CD8-positive, alpha-beta memory T cell (primary cell): Measurements from ENCODE around the gene SH3TC2. TPM values are rescaled to one million over a fixed set of nuclear protein-coding genes. Genes with fewer than 3 reads are reported as not detected.

Experiments
- CTCF ChIA-PET: fragments of 350-600 bp; sonication (Branson Sonifier 250); formaldehyde crosslinking; loops from one replicate; lab custom pipeline; 2021; ENCODE audit warnings: antibody characterized with exemption; lab: Charles Lee
- POLR2A ChIA-PET: fragments of 350-600 bp; sonication (Branson Sonifier 250); formaldehyde crosslinking; loops from one replicate; lab custom pipeline; 2021; ENCODE audit warnings: antibody characterized with exemption; lab: Charles Lee
- DNase-seq, 5 donors: peaks; one replicate each; pipeline versions ENCODE4 v3.0.0 to v3.0.0-alpha.2; 2020 to 2022; ENCODE audit warnings: mixed read lengths in 1 of 5
- H3K27ac ChIP-seq: one replicate; pipeline ENCODE4 v1.7.0; 2013; ENCODE audit warnings: low read depth, mild to moderate bottlenecking, low read length, moderate library complexity
- H3K27me3 ChIP-seq: 2 replicates; pipeline ENCODE4 v1.7.0; 2013; ENCODE audit warnings: low read length, mild to moderate bottlenecking; ENCODE audit not compliant: insufficient read depth, poor library complexity, severe bottlenecking
- H3K36me3 ChIP-seq: 2 replicates; pipeline ENCODE4 v1.7.0; 2013; ENCODE audit warnings: mild to moderate bottlenecking, low read length, moderate library complexity; ENCODE audit not compliant: insufficient read depth
- H3K4me1 ChIP-seq: 2 replicates; pipeline ENCODE4 v1.7.0; 2013; ENCODE audit warnings: mild to moderate bottlenecking, low read length, moderate library complexity; ENCODE audit not compliant: insufficient read depth
- H3K4me3 ChIP-seq: 2 replicates; pipeline ENCODE4 v1.7.0; 2013; ENCODE audit warnings: mild to moderate bottlenecking, low read length
- H3K9me3 ChIP-seq: 2 replicates; pipeline ENCODE4 v1.7.0; 2013; ENCODE audit warnings: mild to moderate bottlenecking, low read length
- H3K27ac Mint-ChIP-seq, 8 donors: one replicate each; pipeline ENCODE4 v1.8.0; 2020 to 2021; ENCODE audit warnings: mixed read lengths in 8 of 8, mild to moderate bottlenecking in 6 of 8, inconsistent platforms in 3 of 8, moderate library complexity in 3 of 8
- H3K27me3 Mint-ChIP-seq, 2 donors: one replicate each; pipeline ENCODE4 v1.8.0; 2020 to 2021; ENCODE audit warnings: mixed read lengths in 2 of 2, mild to moderate bottlenecking in 1 of 2, moderate library complexity in 1 of 2
- H3K36me3 Mint-ChIP-seq, 3 donors: one replicate each; pipeline ENCODE4 v1.8.0; 2020 to 2021; ENCODE audit warnings: mixed read lengths in 3 of 3, inconsistent platforms in 1 of 3, mild to moderate bottlenecking in 1 of 3
- H3K4me1 Mint-ChIP-seq, 3 donors: one replicate each; pipeline ENCODE4 v1.8.0; 2020 to 2021; ENCODE audit warnings: mixed read lengths in 3 of 3, inconsistent platforms in 1 of 3, mild to moderate bottlenecking in 1 of 3
- H3K4me3 Mint-ChIP-seq, 7 donors: one replicate each; pipeline ENCODE4 v1.8.0; 2020 to 2021; ENCODE audit warnings: mixed read lengths in 7 of 7, mild to moderate bottlenecking in 6 of 7, moderate library complexity in 4 of 7, inconsistent platforms in 2 of 7
- H3K9me3 Mint-ChIP-seq, 5 donors: one replicate each; pipeline ENCODE4 v1.8.0; 2020 to 2022; ENCODE audit warnings: mixed read lengths in 5 of 5, mild to moderate bottlenecking in 3 of 5, moderate library complexity in 2 of 5, inconsistent platforms in 1 of 5
- polyA plus RNA-seq: library from polyadenylated mRNA; unstranded; fragments of 300-500 nt; fragmentation: Illumina TruSeq; gene quantifications from one replicate; pipeline ENCODE4 v1.2.3, GENCODE V29; 2021
- total RNA-seq, 2 experiments: library from RNA; stranded (reverse); gene quantifications; one replicate each; pipeline ENCODE4 v1.2.3, GENCODE V29; 2021

Gene SH3TC2
- total and polyA plus RNA-seq, 3 experiments from 2014 or later: not detected

DNA sequence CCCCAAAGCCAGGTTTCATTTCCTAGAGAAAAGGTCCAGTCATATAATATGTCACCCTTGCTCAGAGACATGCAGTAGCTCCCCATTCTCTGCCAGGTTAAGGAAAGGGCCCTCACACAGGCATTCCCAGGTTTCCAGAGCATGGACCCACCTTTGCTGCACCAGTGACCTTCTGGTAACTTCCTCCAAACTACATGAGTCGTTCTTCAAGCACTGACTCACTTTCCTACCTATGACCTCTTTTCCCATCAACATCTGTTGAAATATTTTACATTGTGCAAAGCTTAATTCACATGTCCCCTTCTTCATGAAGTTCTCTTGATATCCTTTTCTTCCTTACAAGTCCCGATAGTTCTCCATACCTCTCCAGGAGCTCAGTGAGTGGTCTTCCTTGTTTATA is 25.9 kb downstream of the SH3TC2 start:
- Histone ChIP-seq H3K27me3 (no peaks in the 10 kb centered on the region), H3K4me1 (no peaks in the 10 kb centered on the region), H3K27ac (no peak overlapping the region), H3K9me3 (no peaks in the 10 kb centered on the region), H3K36me3 (no peaks in the 10 kb centered on the region), H3K4me3 (no peak overlapping the region)
- no peak for DNase-seq
- CTCF ChIA-PET: interaction anchor here (1.5 to 14.1 kb wide), 3 partner anchors 12 to 303 kb away, joined by 3 to 249 read pairs (median 6); no protein-coding TSS in a partner anchor
- H3K4me3 Mint-ChIP-seq: peak overlapping the region in 1 of 7 donors; percentile 73
- peaks cover 0 to 9% of the 10 kb centered on the region in 2 donors for H3K27me3 Mint-ChIP-seq
- H3K4me1 Mint-ChIP-seq: peaks cover 4 to 25% (median 4%) of the 10 kb centered on the region in 3 donors
- POLR2A ChIA-PET: no interaction called here
- no peaks in the 10 kb centered on the region for H3K9me3 Mint-ChIP-seq
- peak overlapping the region in 1 of 8 donors; percentile 80 for H3K27ac Mint-ChIP-seq
- H3K36me3 Mint-ChIP-seq: no peaks in the 10 kb centered on the region

DNA sequence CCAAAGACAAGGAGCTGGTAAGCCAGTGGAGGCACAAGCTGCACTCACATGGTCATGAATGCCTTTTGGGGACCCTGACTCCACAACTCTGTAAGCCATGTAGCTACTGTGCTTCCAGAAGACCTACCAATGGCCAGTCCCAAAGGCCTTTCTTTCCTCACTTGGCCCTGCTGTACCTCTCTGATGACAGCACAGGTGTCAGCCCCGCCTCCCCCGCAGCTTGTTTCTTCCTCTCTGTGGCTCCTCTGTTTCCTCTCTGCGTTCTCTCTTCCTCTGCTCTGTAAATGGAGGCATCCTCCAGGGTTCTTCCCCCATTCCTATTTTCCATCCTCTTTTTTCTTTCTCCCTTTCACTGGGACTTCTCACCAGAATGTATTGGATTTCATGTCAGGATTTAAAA is 26.7 kb downstream of the SH3TC2 start:
- DNase-seq: no peak
- CTCF ChIA-PET: interaction anchor here (1.2 to 14.1 kb wide), 12 partner anchors 10 to 593 kb away, joined by 3 to 249 read pairs (median 4); no protein-coding TSS in a partner anchor
- H3K36me3 Mint-ChIP-seq: no peaks in the 10 kb centered on the region

GRCh38 chr5:149035372-149035790 is 27.5 kb downstream of the SH3TC2 start:
- CTCF ChIA-PET: interaction anchor here (0.6 to 14.1 kb wide), 27 partner anchors 9 to 592 kb away, joined by 3 to 249 read pairs (median 4); no protein-coding TSS in a partner anchor
- no peaks in the 10 kb centered on the region for H3K36me3 ChIP-seq
- peaks cover 4 to 25% (median 6%) of the 10 kb centered on the region in 3 donors for H3K4me1 Mint-ChIP-seq
- no peaks in the 10 kb centered on the region for H3K36me3 Mint-ChIP-seq
- H3K27ac Mint-ChIP-seq: no peak overlapping the region
- no peaks in the 10 kb centered on the region for H3K9me3 ChIP-seq
- H3K27me3 ChIP-seq: no peaks in the 10 kb centered on the region
- DNase-seq: peak; percentile 33 to 77 (median 49)
- peaks cover 2 to 11% of the 10 kb centered on the region in 2 donors for H3K27me3 Mint-ChIP-seq
- peak overlapping the region in 1 of 7 donors; percentile 42 for H3K4me3 Mint-ChIP-seq
- H3K4me3 ChIP-seq: no peak overlapping the region
- H3K27ac ChIP-seq: no peak overlapping the region
- POLR2A ChIA-PET: no interaction called here
- no peaks in the 10 kb centered on the region for H3K4me1 ChIP-seq
- no peaks in the 10 kb centered on the region for H3K9me3 Mint-ChIP-seq

More for the DNA sequence above, 26.7 kb downstream of the SH3TC2 start:
- Histone ChIP-seq H3K4me3 (no peak overlapping the region), H3K27me3 (no peaks in the 10 kb centered on the region), H3K36me3 (no peaks in the 10 kb centered on the region), H3K4me1 (no peaks in the 10 kb centered on the region), H3K27ac (no peak overlapping the region), H3K9me3 (no peaks in the 10 kb centered on the region)
- Mint-ChIP-seq H3K4me3 (peak overlapping the region in 1 of 7 donors; percentile 54), H3K9me3 (no peaks in the 10 kb centered on the region), H3K27ac (peak overlapping the region in 2 of 8 donors; percentile 11 to 51), H3K4me1 (peaks cover 4 to 25% (median 4%) of the 10 kb centered on the region in 3 donors), H3K27me3 (peaks cover 0 to 9% of the 10 kb centered on the region in 2 donors)
- POLR2A ChIA-PET: no interaction called here

DNA sequence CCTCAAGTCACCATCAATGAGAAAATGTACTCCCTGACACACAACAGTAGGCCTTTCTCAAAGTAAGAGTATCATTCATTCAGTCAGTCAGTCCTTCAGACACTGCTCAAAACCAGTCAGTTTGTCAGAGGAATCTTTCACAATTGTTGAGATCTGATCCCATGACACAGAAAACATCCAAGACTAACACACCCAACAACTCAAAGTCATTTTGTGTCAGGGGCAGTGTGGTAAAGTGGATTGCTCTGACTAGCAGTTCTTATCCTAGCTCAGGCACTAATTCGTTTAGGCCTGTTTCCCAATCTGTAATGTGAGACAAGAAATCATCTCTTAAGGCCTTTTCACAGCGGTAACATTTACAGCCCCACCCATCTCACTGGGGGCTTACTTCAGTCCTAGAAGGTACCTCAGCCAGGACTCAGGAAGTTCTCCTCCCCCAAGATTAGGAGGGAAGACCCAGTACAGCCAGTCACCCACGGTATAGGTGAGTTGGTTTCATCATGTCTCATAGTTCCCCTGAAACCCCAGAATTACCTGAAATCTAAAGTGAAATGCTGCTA is 31.9 kb downstream of the SH3TC2 start:
- CTCF ChIA-PET: interaction anchor here (14.1 kb wide), 1 partner anchor 297 kb away, joined by 249 read pairs; no protein-coding TSS in a partner anchor
- no peaks in the 10 kb centered on the region for H3K4me1 ChIP-seq
- POLR2A ChIA-PET: no interaction called here
- H3K36me3 ChIP-seq: no peaks in the 10 kb centered on the region
- H3K4me3 ChIP-seq: no peak overlapping the region
- H3K9me3 ChIP-seq: no peaks in the 10 kb centered on the region
- Mint-ChIP-seq H3K27ac (no peak overlapping the region), H3K36me3 (no peaks in the 10 kb centered on the region), H3K4me3 (no peak overlapping the region), H3K9me3 (no peaks in the 10 kb centered on the region), H3K27me3 (peaks cover 2 to 7% of the 10 kb centered on the region in 2 donors), H3K4me1 (peaks cover 0 to 7% (median 4%) of the 10 kb centered on the region in 3 donors)
- no peak for DNase-seq
- H3K27ac ChIP-seq: no peak overlapping the region
- H3K27me3 ChIP-seq: no peaks in the 10 kb centered on the region

GRCh38 chr5:149030392-149030791 is 32.5 kb downstream of the SH3TC2 start:
- no peaks in the 10 kb centered on the region for H3K36me3 Mint-ChIP-seq
- Histone ChIP-seq H3K27me3 (no peaks in the 10 kb centered on the region), H3K9me3 (no peaks in the 10 kb centered on the region), H3K4me1 (no peaks in the 10 kb centered on the region), H3K36me3 (no peaks in the 10 kb centered on the region), H3K27ac (no peak overlapping the region), H3K4me3 (no peak overlapping the region)
- H3K9me3 Mint-ChIP-seq: no peaks in the 10 kb centered on the region
- H3K4me1 Mint-ChIP-seq: peaks cover 0 to 5% (median 3%) of the 10 kb centered on the region in 3 donors
- POLR2A ChIA-PET: no interaction called here
- peak overlapping the region in 2 of 8 donors; percentile 13 to 54 for H3K27ac Mint-ChIP-seq
- peaks cover 2 to 6% of the 10 kb centered on the region in 2 donors for H3K27me3 Mint-ChIP-seq
- H3K4me3 Mint-ChIP-seq: no peak overlapping the region
- CTCF ChIA-PET: interaction anchor here (14.1 kb wide), 1 partner anchor 296 kb away, joined by 249 read pairs; no protein-coding TSS in a partner anchor
- DNase-seq: no peak

DNA sequence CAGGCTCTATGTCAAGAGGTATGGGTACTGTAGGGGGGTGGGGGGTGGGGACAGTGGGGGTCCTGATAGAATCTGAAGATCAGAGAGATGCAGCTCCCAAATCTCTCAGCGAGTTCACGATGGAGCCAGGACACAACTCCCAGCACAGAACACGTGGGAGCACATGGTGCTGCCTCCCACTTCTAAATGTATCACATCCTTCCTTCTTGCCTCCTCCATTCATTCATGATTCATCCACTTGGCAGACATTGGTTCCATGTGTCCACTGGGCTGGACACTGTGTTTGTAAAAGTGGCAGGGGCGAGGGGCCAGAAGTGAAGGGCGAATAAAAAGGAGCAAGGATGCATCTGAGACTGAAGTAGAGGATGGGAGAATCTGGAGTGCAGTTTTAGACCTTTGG is 33.9 kb downstream of the SH3TC2 start:
- Histone ChIP-seq H3K27me3 (no peaks in the 10 kb centered on the region), H3K4me1 (no peaks in the 10 kb centered on the region), H3K4me3 (no peak overlapping the region), H3K36me3 (no peaks in the 10 kb centered on the region), H3K9me3 (no peaks in the 10 kb centered on the region), H3K27ac (no peak overlapping the region)
- peaks cover 0 to 3% (median 0%) of the 10 kb centered on the region in 3 donors for H3K4me1 Mint-ChIP-seq
- peaks cover 2 to 4% of the 10 kb centered on the region in 2 donors for H3K27me3 Mint-ChIP-seq
- H3K4me3 Mint-ChIP-seq: no peak overlapping the region
- ChIA-PET POLR2A (no interaction called here), CTCF (interaction anchor here (14.1 kb wide), 1 partner anchor 295 kb away, joined by 249 read pairs; no protein-coding TSS in a partner anchor)
- H3K27ac Mint-ChIP-seq: peak overlapping the region in 1 of 8 donors; percentile 78
- no peaks in the 10 kb centered on the region for H3K9me3 Mint-ChIP-seq
- H3K36me3 Mint-ChIP-seq: no peaks in the 10 kb centered on the region
- no peak for DNase-seq

GRCh38 chr5:149028161-149028560 is 34.7 kb downstream of the SH3TC2 start:
- CTCF ChIA-PET: interaction anchor here (14.1 kb wide), 1 partner anchor 294 kb away, joined by 249 read pairs; no protein-coding TSS in a partner anchor
- Mint-ChIP-seq H3K27me3 (peaks cover 2 to 4% of the 10 kb centered on the region in 2 donors), H3K4me1 (peaks cover 0 to 3% (median 0%) of the 10 kb centered on the region in 3 donors)

DNA sequence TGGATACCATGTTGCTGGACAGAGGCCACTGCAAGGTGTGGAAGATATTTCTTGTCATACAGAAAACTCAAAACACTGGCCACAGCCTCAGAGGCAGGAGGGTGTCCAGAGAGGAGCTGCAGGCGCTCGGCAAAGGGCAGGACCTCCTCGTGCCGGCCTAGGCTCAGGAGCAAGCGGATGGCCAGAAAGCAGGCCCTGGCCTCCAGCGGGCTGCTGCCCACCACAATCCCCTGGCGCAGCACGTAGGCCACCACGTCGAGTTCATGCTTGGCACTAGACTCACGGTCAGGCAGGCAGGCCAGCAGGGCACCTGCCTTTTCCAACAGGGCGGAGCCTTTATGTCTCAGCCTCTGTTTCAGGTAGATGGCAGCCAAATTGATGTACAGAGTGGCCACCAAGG is 35.2 kb downstream of the SH3TC2 start:
- H3K36me3 ChIP-seq: no peaks in the 10 kb centered on the region
- POLR2A ChIA-PET: no interaction called here
- peaks cover 4% of the 10 kb centered on the region in 2 donors for H3K27me3 Mint-ChIP-seq
- no peaks in the 10 kb centered on the region for H3K27me3 ChIP-seq
- no peak overlapping the region for H3K27ac Mint-ChIP-seq
- no peak overlapping the region for H3K27ac ChIP-seq
- H3K4me3 ChIP-seq: no peak overlapping the region
- no peaks in the 10 kb centered on the region for H3K9me3 ChIP-seq
- H3K4me1 Mint-ChIP-seq: peaks cover 0 to 3% (median 0%) of the 10 kb centered on the region in 3 donors
- CTCF ChIA-PET: interaction anchor here (14.1 kb wide), 1 partner anchor 294 kb away, joined by 249 read pairs; no protein-coding TSS in a partner anchor
- no peak overlapping the region for H3K4me3 Mint-ChIP-seq
- H3K36me3 Mint-ChIP-seq: no peaks in the 10 kb centered on the region
- H3K4me1 ChIP-seq: no peaks in the 10 kb centered on the region
- no peaks in the 10 kb centered on the region for H3K9me3 Mint-ChIP-seq
- no peak for DNase-seq

More at GRCh38 chr5:149028161-149028560, 34.7 kb downstream of the SH3TC2 start:
- Mint-ChIP-seq H3K9me3 (no peaks in the 10 kb centered on the region), H3K27ac (no peak overlapping the region), H3K4me3 (no peak overlapping the region), H3K36me3 (no peaks in the 10 kb centered on the region)
- POLR2A ChIA-PET: no interaction called here
- no peak overlapping the region for H3K4me3 ChIP-seq
- no peaks in the 10 kb centered on the region for H3K27me3 ChIP-seq
- no peak for DNase-seq
- no peaks in the 10 kb centered on the region for H3K4me1 ChIP-seq
- H3K9me3 ChIP-seq: no peaks in the 10 kb centered on the region
- H3K36me3 ChIP-seq: no peaks in the 10 kb centered on the region
- no peak overlapping the region for H3K27ac ChIP-seq
